GM21423 (cell line): ENCODE data around the gene BRI3BP.
"Not testable (repeated sequence)": the region's sequence is repeated elsewhere in the genome, so short reads cannot be mapped to it uniquely, and the experiment has no call there.

ENCODE experiments used
- ATAC-seq: cut with Tn5 transposase; IDR thresholded peaks from one replicate; pipeline ENCODE4 v1.9.1; 2021; ENCODE audit warnings: mild to moderate bottlenecking, moderate library complexity; ENCODE audit not compliant: unreplicated experiment

The BRI3BP gene

GRCh38 chr12:125021096-125021495 lies 27.7 kb downstream of the BRI3BP start:
- ATAC-seq = no peak

- no peak for ATAC-seq
Measured at GRCh38 chr12:125021771-125022170, 28.3 kb downstream of the BRI3BP start.

- ATAC-seq = no peak
Measured at GRCh38 chr12:125023065-125023464, 29.6 kb downstream of the BRI3BP start.

- ATAC-seq = no peak
Measured at GRCh38 chr12:125024949-125025563, 31.6 kb downstream of the BRI3BP start.

- no peak for ATAC-seq
Measured at GRCh38 chr12:125025606-125026235, 32.3 kb downstream of the BRI3BP start.

GRCh38 chr12:125028106-125028505 lies 34.7 kb downstream of the BRI3BP start:
- no peak for ATAC-seq

- ATAC-seq = no peak
Measured at GRCh38 chr12:125029761-125030358, 36.4 kb downstream of the BRI3BP start.

GRCh38 chr12:125031471-125031870 lies 38.0 kb downstream of the BRI3BP start:
- not testable (repeated sequence) for ATAC-seq

GRCh38 chr12:125032466-125033152 lies 39.2 kb downstream of the BRI3BP start:
- no peak for ATAC-seq

GRCh38 chr12:125033288-125033687 lies 39.8 kb downstream of the BRI3BP start:
- ATAC-seq = no peak

GRCh38 chr12:125038976-125039625 lies 45.7 kb downstream of the BRI3BP start:
- no peak for ATAC-seq

- no peak for ATAC-seq
Measured at GRCh38 chr12:125049093-125049458, 55.6 kb downstream of the BRI3BP start.

- ATAC-seq = no peak
Measured at GRCh38 chr12:125050446-125050845, 57.0 kb downstream of the BRI3BP start.

- no peak for ATAC-seq
Measured at GRCh38 chr12:125050868-125051267, 57.4 kb downstream of the BRI3BP start.

GRCh38 chr12:125053821-125054220 lies 60.4 kb downstream of the BRI3BP start:
- ATAC-seq = no peak

GRCh38 chr12:125055591-125055990 lies 62.1 kb downstream of the BRI3BP start:
- no peak for ATAC-seq

GRCh38 chr12:125056306-125056705 lies 62.9 kb downstream of the BRI3BP start:
- no peak for ATAC-seq

- no peak for ATAC-seq
Measured at GRCh38 chr12:125057708-125058107, 64.3 kb downstream of the BRI3BP start.

GRCh38 chr12:125061229-125061628 lies 67.8 kb downstream of the BRI3BP start:
- no peak for ATAC-seq

GRCh38 chr12:125063522-125063921 lies 70.1 kb downstream of the BRI3BP start:
- not testable (repeated sequence) for ATAC-seq

- no peak for ATAC-seq
Measured at GRCh38 chr12:125064492-125064891, 71.0 kb downstream of the BRI3BP start.
